ENCODE measurements around the gene RHBDL2. TPM values are rescaled to one million over a fixed set of nuclear protein-coding genes. Genes with fewer than 3 reads are reported as not detected.

RHBDL2 gene
- 0.08 and 0.90 TPM in 2 replicates for total RNA-seq (2014; rRNA removed; shearing (Covaris generic))
- polyA plus RNA-seq (2016; fragmentation: Nextera tagmentation; extraction: Ambion mirVana): 0.70 and 1.2 TPM in 2 replicates
- long read RNA-seq: 0 reads

DNA sequence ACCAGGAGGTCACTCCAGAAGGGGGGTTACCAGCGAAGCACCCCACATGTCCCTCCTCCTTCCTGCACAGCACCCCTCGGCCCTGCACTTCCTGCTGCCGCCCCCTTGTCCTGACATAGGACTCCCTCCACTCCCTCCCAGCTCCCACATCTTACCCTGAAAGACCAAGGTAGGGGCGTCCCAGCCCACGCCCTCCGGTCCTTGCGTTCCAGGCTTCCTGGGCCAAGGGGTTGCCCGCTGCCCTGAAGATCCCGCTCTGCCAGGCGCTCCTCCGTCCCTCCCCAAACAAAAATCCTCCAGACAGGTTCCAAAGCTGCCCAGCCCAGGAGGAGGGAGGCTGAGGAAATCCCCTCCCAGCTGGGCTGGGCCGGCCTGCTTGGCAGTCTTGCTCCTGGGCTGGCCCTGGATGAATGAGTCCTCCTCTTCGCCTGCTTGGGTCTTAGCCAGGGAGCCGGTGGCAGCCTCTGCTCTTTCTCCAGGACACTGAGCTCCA, at the start of gene RHBDL2:
TSS of gene RHBDL2 (minus strand) at position 304 of the 493 bp plus-strand sequence. CDS start 22,618 bp downstream, outside the sequence.
- no peak within 1 kb of the TSS for H3K27ac Mint-ChIP-seq
- peak within 1 kb of the TSS; percentile 96 for H2AFZ ChIP-seq
- no peaks in the 10 kb centered on the region for H3K27me3 ChIP-seq (ENCODE audit: insufficient read depth)
- H3K4me1 Mint-ChIP-seq: peaks cover 12% of the 10 kb centered on the region
- H3K79me2 ChIP-seq (replicated peaks; ENCODE audit: insufficient read depth): no peaks in the 10 kb centered on the region
- no peaks in the 10 kb centered on the region; the same call in 2 of the 3 replicates for H3K9me3 Mint-ChIP-seq
- no peaks in the 10 kb centered on the region for H3K4me1 ChIP-seq (ENCODE audit: insufficient read depth)
- ATAC-seq: peak; percentile 89
- no peaks in the 10 kb centered on the region for H3K9me2 ChIP-seq (ENCODE audit: insufficient read depth)
- peak within 1 kb of the TSS; percentile 45 for H3K4me3 Mint-ChIP-seq
- 0 out of 2 replicates have a peak within 1 kb of the TSS, but pooled peaks have one; percentile 35 for H3K4me3 ChIP-seq
- TF ChIP-seq, protein P1, sequence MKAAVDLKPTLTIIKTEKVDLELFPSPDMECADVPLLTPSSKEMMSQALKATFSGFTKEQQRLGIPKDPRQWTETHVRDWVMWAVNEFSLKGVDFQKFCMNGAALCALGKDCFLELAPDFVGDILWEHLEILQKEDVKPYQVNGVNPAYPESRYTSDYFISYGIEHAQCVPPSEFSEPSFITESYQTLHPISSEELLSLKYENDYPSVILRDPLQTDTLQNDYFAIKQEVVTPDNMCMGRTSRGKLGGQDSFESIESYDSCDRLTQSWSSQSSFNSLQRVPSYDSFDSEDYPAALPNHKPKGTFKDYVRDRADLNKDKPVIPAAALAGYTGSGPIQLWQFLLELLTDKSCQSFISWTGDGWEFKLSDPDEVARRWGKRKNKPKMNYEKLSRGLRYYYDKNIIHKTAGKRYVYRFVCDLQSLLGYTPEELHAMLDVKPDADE (IDR thresholded peaks at IDR 0.05): no peak
- TF ChIP-seq STAT1 (IDR thresholded peaks at IDR 0.05; ENCODE audit: unreplicated experiment): no peak
- TF ChIP-seq ZNF331 (CRISPR knock-in tag; IDR thresholded peaks at IDR 0.05; ENCODE audit: low read depth): no peak
- no peak for TF ChIP-seq EZH2phosphoT487 (IDR thresholded peaks at IDR 0.05; ENCODE audit: unreplicated experiment)
- TF ChIP-seq, protein P2, sequence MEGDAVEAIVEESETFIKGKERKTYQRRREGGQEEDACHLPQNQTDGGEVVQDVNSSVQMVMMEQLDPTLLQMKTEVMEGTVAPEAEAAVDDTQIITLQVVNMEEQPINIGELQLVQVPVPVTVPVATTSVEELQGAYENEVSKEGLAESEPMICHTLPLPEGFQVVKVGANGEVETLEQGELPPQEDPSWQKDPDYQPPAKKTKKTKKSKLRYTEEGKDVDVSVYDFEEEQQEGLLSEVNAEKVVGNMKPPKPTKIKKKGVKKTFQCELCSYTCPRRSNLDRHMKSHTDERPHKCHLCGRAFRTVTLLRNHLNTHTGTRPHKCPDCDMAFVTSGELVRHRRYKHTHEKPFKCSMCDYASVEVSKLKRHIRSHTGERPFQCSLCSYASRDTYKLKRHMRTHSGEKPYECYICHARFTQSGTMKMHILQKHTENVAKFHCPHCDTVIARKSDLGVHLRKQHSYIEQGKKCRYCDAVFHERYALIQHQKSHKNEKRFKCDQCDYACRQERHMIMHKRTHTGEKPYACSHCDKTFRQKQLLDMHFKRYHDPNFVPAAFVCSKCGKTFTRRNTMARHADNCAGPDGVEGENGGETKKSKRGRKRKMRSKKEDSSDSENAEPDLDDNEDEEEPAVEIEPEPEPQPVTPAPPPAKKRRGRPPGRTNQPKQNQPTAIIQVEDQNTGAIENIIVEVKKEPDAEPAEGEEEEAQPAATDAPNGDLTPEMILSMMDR (conservative IDR thresholded peaks at IDR 0.05; ENCODE audit: low read depth in 2 of 2): no peak
- no peak for TF ChIP-seq EZH2 (IDR thresholded peaks at IDR 0.05; ENCODE audit: low read depth, unreplicated experiment)
- no peak for TF ChIP-seq JUNB (IDR thresholded peaks at IDR 0.05; ENCODE audit: unreplicated experiment)
- H3F3A ChIP-seq (replicated peaks; ENCODE audit: low read depth): no peaks in the 10 kb centered on the region
- H3K36me3 ChIP-seq (ENCODE audit: insufficient read depth): no peaks in the 10 kb centered on the region
- no peaks in the 10 kb centered on the region for H3K36me3 Mint-ChIP-seq (ENCODE audit: low read depth)
- H4K20me1 ChIP-seq (replicated peaks; ENCODE audit: insufficient read depth): no peaks in the 10 kb centered on the region
- peak within 1 kb of the TSS; percentile 71 for H3K4me2 ChIP-seq
- peak; percentile 32 for DNase-seq (ENCODE audit: low spot score)
- H3K27me3 Mint-ChIP-seq (ENCODE audit: insufficient read depth, low read depth, poor library complexity): peaks cover 9% of the 10 kb centered on the region
- H3K27ac ChIP-seq (ENCODE audit: low read depth): no peak within 1 kb of the TSS

DNA sequence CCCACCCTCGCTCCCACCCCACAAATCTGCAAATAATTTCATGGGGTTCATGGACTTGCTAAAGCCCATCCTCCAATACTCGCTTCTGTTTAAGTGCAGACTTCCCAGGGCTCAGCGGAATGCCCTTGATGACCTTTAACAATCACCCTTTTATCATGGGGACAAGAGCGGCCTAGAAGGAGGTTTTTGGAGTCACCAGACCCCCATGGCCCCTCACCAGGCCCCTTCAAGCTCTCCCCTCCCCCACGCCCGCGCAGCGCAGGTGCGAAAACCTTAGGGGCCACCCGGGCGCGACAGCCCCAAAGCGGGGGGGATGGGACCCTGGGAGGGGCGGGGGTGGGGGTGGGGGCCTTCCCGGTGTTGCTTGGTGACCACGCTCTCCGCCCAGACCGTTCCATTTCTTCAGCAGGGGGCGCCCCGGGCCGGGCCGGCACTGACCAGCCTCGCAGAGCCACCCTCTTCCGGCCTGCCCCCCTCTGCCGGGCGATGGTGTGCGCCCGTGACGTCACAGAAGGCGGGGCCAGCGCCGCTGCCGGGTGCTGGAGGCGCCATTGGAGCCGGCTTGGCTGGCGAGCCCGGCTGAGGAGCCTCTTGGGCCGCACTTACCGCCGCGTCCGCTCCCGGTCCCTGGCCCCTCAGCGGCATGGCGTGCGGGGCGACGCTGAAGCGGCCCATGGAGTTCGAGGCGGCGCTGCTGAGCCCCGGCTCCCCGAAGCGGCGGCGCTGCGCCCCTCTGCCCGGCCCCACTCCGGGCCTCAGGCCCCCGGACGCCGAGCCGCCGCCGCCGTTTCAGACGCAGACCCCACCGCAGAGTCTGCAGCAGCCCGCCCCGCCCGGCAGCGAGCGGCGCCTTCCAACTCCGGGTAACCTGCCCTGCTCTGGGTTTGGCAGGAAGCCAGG, 49.4 kb upstream of the RHBDL2 start, which contains the start of gene AKIRIN1:
TSS of gene AKIRIN1 (plus strand) at position 539 of the 900 bp plus-strand sequence. CDS start at position 644, 105 bp downstream.
- peak; percentile 87 for ATAC-seq
- peaks cover 49% of the 10 kb centered on the region for H3K79me2 ChIP-seq (replicated peaks; ENCODE audit: insufficient read depth)
- H3K4me1 Mint-ChIP-seq: peaks cover 49% of the 10 kb centered on the region
- TF ChIP-seq JUNB (IDR thresholded peaks at IDR 0.05; ENCODE audit: unreplicated experiment) (no peak), EZH2 (IDR thresholded peaks at IDR 0.05; ENCODE audit: low read depth, unreplicated experiment) (no peak), ZNF114 (CRISPR knock-in tag; IDR thresholded peaks at IDR 0.05) (no peak), STAT1 (IDR thresholded peaks at IDR 0.05; ENCODE audit: unreplicated experiment) (no peak), ZNF462 (CRISPR knock-in tag; IDR thresholded peaks at IDR 0.05) (0 out of 2 replicates have a peak, but pooled peaks have one; percentile 6), POLR2AphosphoS5 (IDR thresholded peaks at IDR 0.05; ENCODE audit: low read depth) (peak; percentile 92)

More for the DNA sequence above, 49.4 kb upstream of the RHBDL2 start, which contains the start of gene AKIRIN1:
- H3K4me2 ChIP-seq: peak within 1 kb of the TSS; percentile 96
- Mint-ChIP-seq H3K4me3 (peak within 1 kb of the TSS; percentile 95), H3K36me3 (ENCODE audit: low read depth) (peaks cover 41% of the 10 kb centered on the region), H3K27me3 (ENCODE audit: insufficient read depth, low read depth, poor library complexity) (peaks cover 7% of the 10 kb centered on the region), H3K27ac (peak within 1 kb of the TSS; percentile 97), H3K9me3 (no peaks in the 10 kb centered on the region)
- peaks cover 59% of the 10 kb centered on the region for H3K4me1 ChIP-seq (ENCODE audit: insufficient read depth)
- H3K27ac ChIP-seq (ENCODE audit: low read depth): peak within 1 kb of the TSS; percentile 98
- H3K27me3 ChIP-seq (ENCODE audit: insufficient read depth): no peaks in the 10 kb centered on the region
- H3K4me3 ChIP-seq: peak within 1 kb of the TSS; percentile 87
- H3K9me2 ChIP-seq (ENCODE audit: insufficient read depth): no peaks in the 10 kb centered on the region
- DNase-seq (ENCODE audit: low spot score): peak; percentile 95
- H3K36me3 ChIP-seq (ENCODE audit: insufficient read depth): peaks cover 10% of the 10 kb centered on the region
- H3F3A ChIP-seq (replicated peaks; ENCODE audit: low read depth): peaks cover 16% of the 10 kb centered on the region
- H2AFZ ChIP-seq: no peak within 1 kb of the TSS
- H4K20me1 ChIP-seq (replicated peaks; ENCODE audit: insufficient read depth): peaks cover 38% of the 10 kb centered on the region
